GM12891 (cell line): ENCODE data around the gene PRDM16.

Experiments
- POLR2A ChIP-seq: IDR thresholded peaks from 2 replicates; pipeline ENCODE4 v1.6.1; 2011; ENCODE audit warnings: low read depth, low read length, control low read depth
- POLR2AphosphoS5 ChIP-seq: IDR thresholded peaks from 2 replicates; pipeline ENCODE4 v1.6.1; 2011; ENCODE audit warnings: low read depth, low read length, control low read depth
- POU2F2 ChIP-seq: IDR thresholded peaks from 2 replicates; pipeline ENCODE4 v1.6.1; 2011; ENCODE audit warnings: low read depth, mild to moderate bottlenecking, control low read depth, low read length, moderate library complexity
- TAF1 ChIP-seq: IDR thresholded peaks from 2 replicates; pipeline ENCODE4 v1.6.1; 2011; ENCODE audit warnings: low read depth, low read length, control low read depth

DNA sequence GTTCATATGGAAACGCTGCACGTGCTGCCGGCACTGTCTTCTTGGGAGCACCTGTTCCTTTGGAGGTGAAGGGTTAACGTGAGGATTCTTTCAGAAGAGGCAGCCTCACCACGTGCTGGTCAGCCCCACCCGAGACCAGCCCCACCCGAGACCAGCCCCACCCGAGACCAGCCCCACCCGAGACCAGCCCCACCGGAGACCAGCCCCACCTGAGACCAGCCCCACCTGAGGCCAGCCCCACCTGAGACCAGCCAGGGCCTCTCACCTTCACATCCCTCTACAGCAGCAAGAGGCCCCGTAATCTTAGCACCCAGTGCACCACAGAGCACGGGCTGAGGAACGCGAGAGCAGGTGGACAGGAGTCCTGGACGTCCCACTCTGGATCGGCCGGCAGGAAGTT, 18.0 kb downstream of the PRDM16 start:
- no peak for TF ChIP-seq POLR2AphosphoS5
- TF ChIP-seq TAF1, result no peak
- no peak for TF ChIP-seq POLR2A
- TF ChIP-seq POU2F2, result no peak
